ENCODE results near the gene GATAD2B. TPM values are rescaled to one million over a fixed set of nuclear protein-coding genes. Genes with fewer than 3 reads are reported as not detected.
"Not testable (repeated sequence)": the region's sequence is repeated elsewhere in the genome, so short reads cannot be mapped to it uniquely, and the experiment has no call there.

The GATAD2B gene
- polyA plus RNA-seq, 3 donors, result 1.1 to 11.0 (median 2.0) TPM

DNA sequence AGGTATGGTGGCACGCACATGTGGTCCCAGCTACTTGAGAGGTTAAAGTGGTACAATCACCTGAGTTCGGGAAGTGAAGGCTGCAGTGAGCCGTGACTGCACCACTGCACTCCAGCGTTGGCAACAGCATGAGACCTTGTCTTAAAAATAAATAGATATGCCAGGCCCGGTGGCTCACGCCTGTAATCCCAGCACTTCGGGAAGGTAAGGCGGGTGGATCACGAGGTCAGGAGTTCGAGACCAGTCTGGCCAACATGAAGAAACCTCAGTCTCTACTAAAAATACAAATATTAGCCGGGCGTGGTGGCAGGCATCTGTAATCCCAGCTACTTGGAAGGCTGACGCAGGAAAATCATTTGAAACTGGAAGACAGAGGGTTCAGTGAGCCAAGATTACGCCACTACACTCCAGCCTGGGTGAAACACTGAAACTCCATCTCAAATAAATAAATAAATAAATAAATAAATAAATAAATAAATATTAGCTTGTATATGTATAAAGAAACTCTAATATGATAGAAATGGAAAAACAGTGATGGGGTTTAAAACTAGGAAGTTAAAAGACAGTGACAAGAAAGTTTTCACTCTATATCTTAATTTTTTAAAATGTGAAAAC lies 18.8 kb downstream of the GATAD2B start:
- Mint-ChIP-seq H3K9me3 (no peaks in the 10 kb centered on the region), H3K4me3 (no peak overlapping the region), H3K4me1 (peaks cover 5% of the 10 kb centered on the region), H3K36me3 (peaks cover 17 to 51% of the 10 kb centered on the region in 2 donors), H3K27ac (peak overlapping the region in 2 of 7 donors; percentile 54 to 85), H3K27me3 (ENCODE audit: low read depth in 3 of 3) (no peaks in the 10 kb centered on the region)
- Histone ChIP-seq H3K4me1 (ENCODE audit: control insufficient read depth in 1 of 2, insufficient read depth in 2 of 2, low read length in 2 of 2) (no peaks in the 10 kb centered on the region), H3K9me3 (replicated peaks in 1 of 2; ENCODE audit: control insufficient read depth in 1 of 2, insufficient read depth in 1 of 2, low read length in 2 of 2) (no peaks in the 10 kb centered on the region), H4K20me1 (ENCODE audit: insufficient read depth, low read length) (peaks cover 88% of the 10 kb centered on the region), H3K27me3 (ENCODE audit: control insufficient read depth in 2 of 2, insufficient read depth in 2 of 2, low read length in 2 of 2) (no peaks in the 10 kb centered on the region), H3K9ac (ENCODE audit: insufficient read depth, low read length, poor library complexity, severe bottlenecking) (no peak overlapping the region), H2AFZ (ENCODE audit: insufficient read depth, low read depth, low read length, poor library complexity, severe bottlenecking) (no peak overlapping the region), H3K4me3 (replicated peaks in 1 of 3; ENCODE audit: low read depth in 2 of 3, low read length in 3 of 3) (no peak overlapping the region), H3K36me3 (replicated peaks in 1 of 2; ENCODE audit: control insufficient read depth in 1 of 2, insufficient read depth in 2 of 2, low read length in 2 of 2) (peaks cover 8 to 38% of the 10 kb centered on the region in 2 donors), H3K27ac (ENCODE audit: low read depth in 1 of 2, low read length in 2 of 2) (no peak overlapping the region), H3K4me2 (replicated peaks; ENCODE audit: extremely low read depth, low read length, poor library complexity, severe bottlenecking) (no peak overlapping the region), H3K79me2 (ENCODE audit: insufficient read depth, low read length) (peaks cover 94% of the 10 kb centered on the region)
- 99% methylated on average over 11 of the region's 14 CpGs for WGBS (ENCODE audit: insufficient coverage)
- intact Hi-C loops (cut with micrococcal nuclease), result loop anchor here in 1 of 2 donors (10.0 kb wide), 1 partner anchor 59 kb away; no protein-coding TSS in a partner anchor
- TF ChIP-seq, protein P1, sequence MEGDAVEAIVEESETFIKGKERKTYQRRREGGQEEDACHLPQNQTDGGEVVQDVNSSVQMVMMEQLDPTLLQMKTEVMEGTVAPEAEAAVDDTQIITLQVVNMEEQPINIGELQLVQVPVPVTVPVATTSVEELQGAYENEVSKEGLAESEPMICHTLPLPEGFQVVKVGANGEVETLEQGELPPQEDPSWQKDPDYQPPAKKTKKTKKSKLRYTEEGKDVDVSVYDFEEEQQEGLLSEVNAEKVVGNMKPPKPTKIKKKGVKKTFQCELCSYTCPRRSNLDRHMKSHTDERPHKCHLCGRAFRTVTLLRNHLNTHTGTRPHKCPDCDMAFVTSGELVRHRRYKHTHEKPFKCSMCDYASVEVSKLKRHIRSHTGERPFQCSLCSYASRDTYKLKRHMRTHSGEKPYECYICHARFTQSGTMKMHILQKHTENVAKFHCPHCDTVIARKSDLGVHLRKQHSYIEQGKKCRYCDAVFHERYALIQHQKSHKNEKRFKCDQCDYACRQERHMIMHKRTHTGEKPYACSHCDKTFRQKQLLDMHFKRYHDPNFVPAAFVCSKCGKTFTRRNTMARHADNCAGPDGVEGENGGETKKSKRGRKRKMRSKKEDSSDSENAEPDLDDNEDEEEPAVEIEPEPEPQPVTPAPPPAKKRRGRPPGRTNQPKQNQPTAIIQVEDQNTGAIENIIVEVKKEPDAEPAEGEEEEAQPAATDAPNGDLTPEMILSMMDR (IDR thresholded peaks at IDR 0.05), result no peak
- no peak for DNase-seq

DNA sequence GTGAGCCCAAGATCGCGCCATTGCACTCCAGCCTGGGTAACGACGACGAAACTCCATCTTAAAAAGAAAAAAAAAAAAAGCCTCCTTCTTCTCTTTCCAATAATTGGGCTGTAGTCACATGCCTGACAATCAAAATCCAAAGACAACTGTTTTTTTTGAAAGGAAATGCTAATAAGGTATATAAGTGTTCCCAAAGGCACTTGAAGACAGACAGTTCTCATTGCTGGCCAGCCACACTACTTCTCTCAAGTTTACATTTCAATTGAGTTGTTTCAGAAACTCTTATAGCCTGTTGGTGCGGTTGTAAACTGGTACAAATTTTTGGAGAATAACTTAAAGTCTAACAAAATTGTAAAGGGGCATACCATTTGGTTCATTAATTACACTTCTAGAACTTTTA lies 23.3 kb downstream of the GATAD2B start:
- peaks cover 23 to 65% of the 10 kb centered on the region in 2 donors for H3K36me3 Mint-ChIP-seq
- H3K4me3 ChIP-seq (replicated peaks in 1 of 3; ENCODE audit: low read depth in 2 of 3, low read length in 3 of 3), result no peak overlapping the region
- intact Hi-C loops (cut with micrococcal nuclease), result no loop called here
- no CpG with 5 or more reads among the region's 6 CpGs for WGBS (ENCODE audit: insufficient coverage)
- H3K27me3 Mint-ChIP-seq (ENCODE audit: low read depth in 3 of 3), result no peaks in the 10 kb centered on the region
- peaks cover 80% of the 10 kb centered on the region for H4K20me1 ChIP-seq (ENCODE audit: insufficient read depth, low read length)
- no peak overlapping the region for H3K27ac ChIP-seq (ENCODE audit: low read depth in 1 of 2, low read length in 2 of 2)
- no peaks in the 10 kb centered on the region for H3K9me3 Mint-ChIP-seq
- no peak overlapping the region for H3K4me2 ChIP-seq (replicated peaks; ENCODE audit: extremely low read depth, low read length, poor library complexity, severe bottlenecking)
- no peak overlapping the region for H2AFZ ChIP-seq (ENCODE audit: insufficient read depth, low read depth, low read length, poor library complexity, severe bottlenecking)
- TF ChIP-seq, protein P1 (IDR thresholded peaks at IDR 0.05), result no peak
- H3K36me3 ChIP-seq (replicated peaks in 1 of 2; ENCODE audit: control insufficient read depth in 1 of 2, insufficient read depth in 2 of 2, low read length in 2 of 2), result peaks cover 8 to 63% of the 10 kb centered on the region in 2 donors
- peaks cover 5% of the 10 kb centered on the region for H3K4me1 Mint-ChIP-seq
- no peaks in the 10 kb centered on the region for H3K4me1 ChIP-seq (ENCODE audit: control insufficient read depth in 1 of 2, insufficient read depth in 2 of 2, low read length in 2 of 2)
- DNase-seq, result no peak
- H3K9me3 ChIP-seq (replicated peaks in 1 of 2; ENCODE audit: control insufficient read depth in 1 of 2, insufficient read depth in 1 of 2, low read length in 2 of 2), result no peaks in the 10 kb centered on the region
- no peak overlapping the region for H3K9ac ChIP-seq (ENCODE audit: insufficient read depth, low read length, poor library complexity, severe bottlenecking)
- no peaks in the 10 kb centered on the region for H3K27me3 ChIP-seq (ENCODE audit: control insufficient read depth in 2 of 2, insufficient read depth in 2 of 2, low read length in 2 of 2)
- peaks cover 78% of the 10 kb centered on the region for H3K79me2 ChIP-seq (ENCODE audit: insufficient read depth, low read length)
- no peak overlapping the region for H3K4me3 Mint-ChIP-seq
- H3K27ac Mint-ChIP-seq, result no peak overlapping the region

DNA sequence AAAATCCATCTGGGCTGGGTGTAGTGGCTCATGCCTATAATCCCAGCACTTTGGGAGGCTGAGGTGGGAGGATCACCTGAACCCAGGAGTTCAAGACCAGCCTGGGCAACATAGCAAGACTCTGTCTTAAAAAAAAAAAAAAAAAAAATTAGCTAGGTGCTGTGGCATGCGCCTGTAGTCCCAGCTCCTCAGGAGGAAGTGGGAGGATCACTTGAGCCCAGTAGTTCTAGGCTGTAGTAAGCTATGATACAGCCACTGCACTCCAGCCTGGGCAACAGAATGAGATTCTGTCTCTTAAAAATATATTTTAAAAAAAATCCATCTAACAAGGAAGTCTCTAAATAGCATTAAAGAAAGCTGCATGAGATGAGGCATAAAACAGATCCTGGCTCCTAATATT lies 26.9 kb downstream of the GATAD2B start:
- H2AFZ ChIP-seq (ENCODE audit: insufficient read depth, low read depth, low read length, poor library complexity, severe bottlenecking); H3K4me2 ChIP-seq (replicated peaks; ENCODE audit: extremely low read depth, low read length, poor library complexity, severe bottlenecking); H3K9me3 Mint-ChIP-seq; H3K9ac ChIP-seq (ENCODE audit: insufficient read depth, low read length, poor library complexity, severe bottlenecking); H3K4me3 Mint-ChIP-seq; H3K27me3 ChIP-seq (ENCODE audit: control insufficient read depth in 2 of 2, insufficient read depth in 2 of 2, low read length in 2 of 2); H3K27ac ChIP-seq (ENCODE audit: low read depth in 1 of 2, low read length in 2 of 2); H3K4me1 Mint-ChIP-seq; H3K4me1 ChIP-seq (ENCODE audit: control insufficient read depth in 1 of 2, insufficient read depth in 2 of 2, low read length in 2 of 2); H3K27me3 Mint-ChIP-seq (ENCODE audit: low read depth in 3 of 3); H3K9me3 ChIP-seq (replicated peaks in 1 of 2; ENCODE audit: control insufficient read depth in 1 of 2, insufficient read depth in 1 of 2, low read length in 2 of 2); DNase-seq; intact Hi-C loops (cut with micrococcal nuclease); H3K4me3 ChIP-seq (replicated peaks in 1 of 3; ENCODE audit: low read depth in 2 of 3, low read length in 3 of 3): not testable (repeated sequence)
- WGBS (ENCODE audit: insufficient coverage), result no CpG with 5 or more reads among the region's 1 CpG
- peaks cover 13 to 72% of the 10 kb centered on the region in 2 donors for H3K36me3 ChIP-seq (replicated peaks in 1 of 2; ENCODE audit: control insufficient read depth in 1 of 2, insufficient read depth in 2 of 2, low read length in 2 of 2)
- Mint-ChIP-seq H3K27ac (peak overlapping the region in 1 of 7 donors; percentile 34), H3K36me3 (peaks cover 30 to 84% of the 10 kb centered on the region in 2 donors)
- peaks cover 72% of the 10 kb centered on the region for H3K79me2 ChIP-seq (ENCODE audit: insufficient read depth, low read length)
- H4K20me1 ChIP-seq (ENCODE audit: insufficient read depth, low read length), result peaks cover 73% of the 10 kb centered on the region

Data from CD14-positive monocyte (primary cell).